Measurements from ENCODE around the gene FGF23.
A peak's percentile ranks its signal among the peaks of the same experiment; 100 is the strongest.
"Not testable (repeated sequence)": the region's sequence is repeated elsewhere in the genome, so short reads cannot be mapped to it uniquely, and the experiment has no call there.

FGF23 gene

DNA sequence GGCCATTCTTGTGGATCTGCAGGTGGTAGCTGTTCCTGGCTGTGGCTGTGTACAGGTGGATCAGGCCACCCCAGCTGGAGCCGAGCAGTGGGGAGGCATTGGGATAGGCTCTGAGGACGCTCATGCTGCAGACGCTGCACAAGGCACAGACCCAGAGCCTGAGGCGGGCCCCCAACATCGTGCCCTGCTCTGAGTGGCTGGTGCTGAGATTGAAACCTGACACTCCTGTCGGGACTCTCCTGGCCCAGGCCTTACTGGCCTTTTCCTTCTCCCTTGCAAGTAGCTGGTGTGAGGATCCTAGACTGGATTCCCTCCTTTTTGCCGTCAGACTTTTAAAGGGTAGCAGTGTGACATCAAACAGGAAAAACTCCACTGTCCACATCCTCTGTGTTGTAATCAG is at the start of gene FGF23:
Gene FGF23 (minus strand): TSS at position 308 of the 400 bp plus-strand sequence. CDS start 130 bp downstream, at position 178.
- peak; percentile 10 for DNase-seq

DNA sequence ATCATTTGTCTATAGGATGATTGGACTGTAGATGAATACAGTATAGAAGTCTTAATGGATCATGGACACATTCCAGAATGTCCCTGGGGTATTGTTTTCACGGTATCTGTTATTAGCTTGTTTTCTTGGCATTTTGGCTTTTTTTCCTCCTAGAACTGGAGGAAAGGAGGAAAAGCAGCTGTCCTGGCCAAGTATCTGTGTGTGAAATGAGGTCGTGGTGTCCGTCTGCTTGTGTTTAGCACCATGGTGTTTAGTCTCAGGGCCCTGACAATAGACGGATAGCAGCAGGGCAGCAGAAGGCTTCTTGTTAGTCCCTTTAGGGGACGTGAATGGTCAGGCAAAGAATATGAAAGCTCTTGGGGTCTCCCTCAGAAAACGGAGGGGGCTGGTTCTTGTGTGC is 44.9 kb upstream of the FGF23 start:
- DNase-seq: no peak

- DNase-seq: no peak
These were observed 44.1 kb upstream of the FGF23 start for GRCh38 chr12:4423528-4424195.

DNA sequence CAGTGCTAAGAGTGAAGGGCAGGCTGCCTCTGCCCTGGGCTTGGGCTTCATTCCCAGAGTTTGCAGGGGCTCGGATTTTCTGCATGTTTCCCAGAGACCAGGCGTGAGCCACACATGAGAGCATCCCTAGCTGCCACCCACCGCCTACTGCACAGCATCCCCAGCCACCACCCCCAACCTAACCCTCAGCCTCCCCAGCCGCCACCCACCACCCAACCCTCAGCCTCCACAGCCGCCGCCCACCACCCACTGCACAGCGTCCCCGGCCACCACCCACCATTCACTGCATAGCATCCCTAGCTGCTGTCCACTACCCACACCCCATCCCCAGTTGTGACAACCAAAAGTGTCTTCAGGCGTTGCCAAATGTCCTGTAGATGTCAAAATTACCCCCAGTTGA is 43.5 kb upstream of the FGF23 start:
- DNase-seq: no peak

DNA sequence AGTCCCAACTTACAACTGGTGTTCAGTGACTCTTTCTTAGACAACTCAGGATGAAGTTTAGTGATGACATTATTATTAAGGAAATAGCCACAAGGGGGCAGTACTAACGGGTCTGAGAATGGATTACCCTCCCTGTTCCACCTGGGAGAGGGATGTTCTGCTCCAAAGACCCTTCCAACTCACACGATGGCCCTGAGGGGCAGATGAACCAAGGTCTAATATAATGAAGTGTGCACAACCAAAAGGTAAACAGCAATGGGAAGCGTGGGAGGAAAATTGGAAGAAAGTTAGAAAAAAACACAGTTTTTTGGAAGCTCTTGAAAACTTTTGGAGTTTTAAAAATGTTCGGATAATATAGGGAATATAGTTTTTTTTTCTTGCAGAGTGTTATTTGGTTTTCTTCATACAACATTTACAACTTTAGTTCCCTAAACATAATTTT is 42.1 kb upstream of the FGF23 start:
- DNase-seq: peak; percentile 3

- DNase-seq: no peak
These were observed 40.7 kb upstream of the FGF23 start for GRCh38 chr12:4420138-4420670.

- no peak for DNase-seq
These were observed 39.4 kb upstream of the FGF23 start for GRCh38 chr12:4418913-4419312.

GRCh38 chr12:4417936-4418335 is 38.4 kb upstream of the FGF23 start:
- DNase-seq: no peak

GRCh38 chr12:4417455-4417854 is 37.9 kb upstream of the FGF23 start:
- DNase-seq: no peak

GRCh38 chr12:4416276-4416675 is 36.8 kb upstream of the FGF23 start:
- no peak for DNase-seq

DNA sequence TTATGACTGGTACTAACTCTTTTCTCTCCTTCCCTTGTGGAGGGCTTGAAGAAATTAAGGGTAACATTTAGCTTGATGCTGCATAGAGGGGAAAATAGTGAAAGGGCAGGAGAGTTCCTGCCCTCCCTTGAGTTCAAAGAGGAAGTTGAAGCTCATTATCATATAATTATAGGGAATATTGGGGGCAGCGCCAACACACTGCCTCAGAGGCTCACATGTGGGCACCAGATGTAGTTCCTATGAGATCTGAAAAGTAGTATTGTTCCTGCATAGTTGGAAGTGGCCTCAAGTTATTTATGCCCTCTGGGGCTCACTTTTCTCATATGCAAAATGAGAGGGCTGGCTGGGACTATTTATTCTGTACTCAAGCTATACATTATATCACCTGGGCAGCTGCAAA is 33.0 kb upstream of the FGF23 start:
- no peak for DNase-seq

DNA sequence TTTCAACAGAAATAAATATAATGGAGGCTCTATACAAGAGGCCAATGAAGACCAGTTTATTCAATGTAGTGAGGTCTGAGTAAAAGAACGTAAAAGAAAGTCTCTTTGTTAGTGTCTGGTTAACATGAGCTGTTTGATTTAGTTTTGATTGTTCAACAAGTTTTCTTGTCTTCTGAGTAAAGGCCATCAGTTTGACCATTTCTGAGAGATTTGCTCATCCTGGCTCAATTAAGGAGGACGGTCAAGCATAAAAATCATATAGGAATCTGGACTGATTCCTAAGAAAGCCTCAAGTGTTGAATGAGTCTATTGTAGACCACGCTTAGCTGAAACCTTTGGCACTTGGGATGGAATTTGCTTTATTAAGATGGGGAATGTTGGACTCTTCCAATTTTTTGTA is 32.5 kb upstream of the FGF23 start:
- no peak for DNase-seq

DNA sequence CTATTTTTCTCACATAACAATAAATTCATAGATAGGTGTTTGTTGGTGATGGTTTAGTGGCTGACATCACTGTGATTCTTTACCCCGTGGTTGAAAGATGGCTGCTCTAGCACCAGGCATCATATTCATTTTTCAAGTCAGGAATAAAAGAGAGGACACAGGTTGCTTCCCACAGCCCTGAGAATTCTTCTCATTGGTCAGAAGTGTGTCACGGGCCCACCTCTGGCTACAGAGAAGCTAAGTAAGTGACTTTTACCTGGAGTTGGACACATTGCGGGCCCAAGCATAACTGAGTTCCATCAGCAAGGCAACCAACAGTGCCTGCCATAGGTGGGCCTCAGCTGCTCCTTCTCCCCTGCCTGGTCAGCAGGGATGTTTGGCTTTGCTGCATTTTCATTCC is 27.6 kb upstream of the FGF23 start:
- no peak for DNase-seq

- DNase-seq: not testable (repeated sequence)
These were observed 25.5 kb upstream of the FGF23 start for GRCh38 chr12:4404877-4405637.

- DNase-seq: no peak
These were observed 23.5 kb upstream of the FGF23 start for GRCh38 chr12:4402996-4403395.

DNA sequence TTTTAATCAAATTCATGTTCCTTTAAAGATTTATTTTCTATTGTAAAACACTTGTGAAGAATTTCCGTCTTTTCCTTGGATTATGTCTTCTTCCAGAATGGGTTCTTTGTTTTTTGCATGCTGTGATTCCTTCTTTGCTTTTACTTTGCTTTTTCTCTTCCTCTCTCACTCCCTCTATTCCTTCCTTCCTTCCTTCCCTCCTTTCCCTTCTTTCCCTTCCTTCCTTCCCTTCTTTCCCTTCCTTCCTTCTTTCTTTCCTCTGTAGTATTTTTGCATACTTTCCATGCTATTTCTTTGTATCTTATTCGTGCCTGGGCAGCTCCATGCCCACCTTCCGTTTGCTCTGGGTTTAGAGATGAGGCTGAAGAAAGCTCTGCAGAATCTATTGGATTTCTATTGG is 21.6 kb upstream of the FGF23 start:
- DNase-seq: no peak

GRCh38 chr12:4395818-4396217 is 16.3 kb upstream of the FGF23 start:
- DNase-seq: no peak

DNA sequence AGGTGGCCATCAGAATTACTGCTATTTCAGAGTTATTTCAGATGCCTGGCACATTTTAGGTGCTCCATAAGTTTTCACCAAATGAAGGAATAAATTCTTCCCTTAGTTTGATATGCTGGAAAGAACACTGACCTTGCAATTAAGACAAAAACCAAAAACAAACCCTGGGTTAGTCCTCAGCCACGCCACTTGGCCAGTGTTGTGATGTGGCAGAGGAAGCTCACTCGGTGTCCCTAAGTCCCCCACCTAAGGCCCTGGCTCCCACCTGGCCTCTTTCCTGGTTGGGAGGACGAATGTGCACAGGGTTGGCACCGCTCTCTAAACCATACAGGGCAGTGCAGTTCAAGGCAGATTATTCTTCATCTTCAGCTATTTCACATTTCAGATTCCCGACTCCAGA is 13.7 kb upstream of the FGF23 start:
- no peak for DNase-seq

- no peak for DNase-seq
These were observed 12.8 kb upstream of the FGF23 start for GRCh38 chr12:4392223-4392742.

DNA sequence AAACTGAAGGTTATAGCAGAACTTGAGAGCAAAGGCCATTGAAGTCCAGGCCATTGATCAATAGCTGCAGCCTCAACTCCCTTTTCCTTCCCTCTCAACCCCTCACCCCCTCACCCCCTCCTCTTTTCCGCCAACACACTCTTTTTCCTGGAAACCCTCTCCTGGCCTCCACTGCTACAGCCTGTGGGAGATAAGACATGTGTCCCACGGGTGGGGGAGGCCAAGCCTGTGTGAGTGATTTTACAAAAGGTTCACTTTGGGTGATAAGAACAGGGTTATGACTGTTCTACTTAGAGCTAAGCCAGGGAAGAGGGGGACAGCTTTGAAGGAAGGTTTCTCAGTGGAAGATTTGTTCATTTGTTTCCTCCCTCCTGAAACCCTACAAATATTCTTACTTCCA is 9.2 kb upstream of the FGF23 start:
- DNase-seq: no peak

DNA sequence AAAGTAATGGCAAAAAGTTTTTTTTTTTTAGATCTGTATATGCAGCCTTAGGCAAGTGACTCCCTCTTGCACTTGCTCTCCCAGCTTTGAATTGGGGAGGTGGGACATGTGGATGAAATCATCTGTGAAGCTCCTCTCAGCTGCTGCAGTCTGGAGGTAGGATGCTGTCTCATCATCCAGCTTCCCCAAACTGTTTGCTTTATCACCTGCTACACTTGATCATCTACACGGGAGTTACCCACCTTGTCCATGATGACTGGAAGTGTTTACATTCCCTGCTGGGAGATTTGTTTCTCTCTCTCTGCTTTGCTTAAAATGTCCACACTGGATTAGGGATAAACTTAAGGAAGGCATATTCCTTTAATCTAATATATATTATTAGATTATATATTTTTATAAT is 8.5 kb upstream of the FGF23 start:
- DNase-seq: no peak

- DNase-seq: no peak
These were observed 8.1 kb upstream of the FGF23 start for GRCh38 chr12:4387607-4388006.

DNA sequence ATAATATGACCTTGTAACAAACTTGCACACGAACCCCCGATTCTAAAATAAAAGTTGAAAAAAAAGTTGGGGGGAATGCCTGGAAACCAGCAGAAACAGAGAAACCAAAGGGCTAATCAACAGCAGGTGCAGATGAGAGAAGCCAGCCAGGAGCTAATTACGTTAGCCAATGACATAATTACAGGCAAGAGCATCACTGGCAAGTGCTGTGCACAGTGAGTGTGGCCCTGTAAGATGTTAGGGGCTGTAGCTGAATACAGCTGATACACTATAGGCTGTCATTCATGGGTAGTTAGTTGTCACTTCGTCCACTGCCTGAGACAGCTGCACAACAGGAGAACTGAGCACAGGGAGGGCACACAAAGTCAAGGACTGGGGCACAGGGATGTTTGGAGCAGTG is 7.3 kb upstream of the FGF23 start:
- peak; percentile 16 for DNase-seq

DNA sequence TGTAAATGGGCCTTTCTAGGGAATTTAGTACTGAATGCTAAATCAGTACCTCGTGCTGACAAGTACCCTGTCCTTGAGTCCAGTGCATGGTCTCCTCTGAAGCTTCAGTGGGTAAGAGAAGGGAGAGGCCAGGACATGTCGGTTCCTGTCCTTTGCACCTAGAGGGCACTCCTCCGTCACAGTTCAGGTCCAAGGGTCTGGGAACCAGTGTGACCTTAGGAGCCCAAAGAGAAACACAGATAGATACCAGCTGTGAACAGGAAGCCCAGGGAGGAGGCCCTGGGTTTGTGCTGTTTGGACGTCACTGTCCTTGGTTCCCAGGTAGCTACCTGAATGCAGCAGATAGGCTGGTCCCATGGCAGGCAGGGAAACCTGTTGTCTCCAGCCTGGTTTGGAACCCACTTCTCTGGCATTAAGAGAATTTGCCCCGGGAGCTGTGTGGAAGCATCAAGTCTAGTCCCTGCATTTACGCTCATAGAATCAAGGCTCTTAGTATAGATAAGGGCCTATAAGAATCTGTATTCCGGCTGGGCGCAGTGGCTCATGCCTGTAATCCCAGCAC is 3.9 kb upstream of the FGF23 start:
- DNase-seq: no peak

Data from NCI-H1436 (cell line).